Measurements from ENCODE around the gene FSHB.
A peak's percentile ranks its signal among the peaks of the same experiment; 100 is the strongest.
"Not testable (repeated sequence)": the region's sequence is repeated elsewhere in the genome, so short reads cannot be mapped to it uniquely, and the experiment has no call there.

Gene FSHB

GRCh38 chr11:30230714-30231113, at the start of gene FSHB:
Gene FSHB, plus strand, starts transcription at chr11:30231014. Its CDS starts 889 bp downstream, at chr11:30231903.
- no peak for DNase-seq

- no peak for DNase-seq
Observed at GRCh38 chr11:30186748-30187147, 44.1 kb upstream of the FSHB start.

GRCh38 chr11:30192620-30193019, 38.2 kb upstream of the FSHB start:
- DNase-seq, result no peak

- DNase-seq, result no peak
Observed at GRCh38 chr11:30196400-30197206, 34.2 kb upstream of the FSHB start.

- DNase-seq, result no peak
Observed at GRCh38 chr11:30197869-30198268, 32.9 kb upstream of the FSHB start.

GRCh38 chr11:30202989-30203388, 27.8 kb upstream of the FSHB start:
- not testable (repeated sequence) for DNase-seq

GRCh38 chr11:30203850-30204249, 27.0 kb upstream of the FSHB start:
- no peak for DNase-seq

GRCh38 chr11:30206249-30206996, 24.4 kb upstream of the FSHB start:
- DNase-seq, result no peak

GRCh38 chr11:30210357-30210756, 20.5 kb upstream of the FSHB start:
- no peak for DNase-seq

GRCh38 chr11:30216534-30216933, 14.3 kb upstream of the FSHB start:
- DNase-seq, result no peak

GRCh38 chr11:30218278-30218677, 12.5 kb upstream of the FSHB start:
- no peak for DNase-seq

- no peak for DNase-seq
Observed at GRCh38 chr11:30225642-30226041, 5.2 kb upstream of the FSHB start.

- no peak for DNase-seq
Observed at GRCh38 chr11:30228323-30228884, 2.4 kb upstream of the FSHB start.

GRCh38 chr11:30239025-30239424, 8.2 kb downstream of the FSHB start:
- DNase-seq, result no peak

GRCh38 chr11:30244265-30244664, 13.5 kb downstream of the FSHB start:
- no peak for DNase-seq

GRCh38 chr11:30245621-30246020, 14.8 kb downstream of the FSHB start:
- DNase-seq, result no peak

- peak; percentile 25 for DNase-seq
Observed at GRCh38 chr11:30254307-30255298, 23.8 kb downstream of the FSHB start.

GRCh38 chr11:30255637-30256036, 24.8 kb downstream of the FSHB start:
- no peak for DNase-seq

- DNase-seq, result peak; percentile 1
Observed at GRCh38 chr11:30257058-30257457, 26.2 kb downstream of the FSHB start.

GRCh38 chr11:30258679-30259078, 27.9 kb downstream of the FSHB start:
- no peak for DNase-seq

- no peak for DNase-seq
Observed at GRCh38 chr11:30260813-30261212, 30.0 kb downstream of the FSHB start.

- no peak for DNase-seq
Observed at GRCh38 chr11:30261821-30262220, 31.0 kb downstream of the FSHB start.

- DNase-seq, result not testable (repeated sequence)
Observed at GRCh38 chr11:30268638-30269037, 37.8 kb downstream of the FSHB start.

Data from DMS153 (cell line).